Measurements from ENCODE around the gene FCMR. TPM values are rescaled to one million over a fixed set of nuclear protein-coding genes. Genes with fewer than 3 reads are reported as not detected.

FCMR gene
- total RNA-seq, 1 experiment from 2014 or later = not detected

GRCh38 chr1:206903687-206904086 lies 18.1 kb downstream of the FCMR start:
- DNase-seq (ENCODE audit: extremely low read depth, low read depth) = no peak

DNA sequence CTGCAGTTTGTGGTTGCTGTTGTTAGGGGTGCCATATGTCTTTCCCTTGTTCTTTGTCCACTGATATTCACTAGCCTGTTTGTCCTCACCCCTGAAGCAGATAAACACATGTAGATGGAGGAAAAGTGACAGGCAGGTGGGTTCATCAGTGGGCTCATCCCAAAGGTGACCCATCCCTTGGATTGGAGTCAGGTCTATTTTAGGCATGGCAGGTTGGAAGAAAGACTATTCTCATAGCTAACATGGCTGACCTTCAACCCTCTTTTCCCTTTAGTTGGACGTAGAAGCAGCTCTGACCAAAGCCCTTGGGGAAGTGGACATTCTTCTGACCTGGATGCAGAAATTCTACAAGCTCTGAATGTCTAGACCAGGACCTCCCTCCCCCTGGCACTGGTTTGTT lies 19.0 kb downstream of the FCMR start:
- no peak for DNase-seq (ENCODE audit: extremely low read depth, low read depth)

GRCh38 chr1:206901944-206902343 lies 19.8 kb downstream of the FCMR start:
- DNase-seq (ENCODE audit: extremely low read depth, low read depth) = no peak

DNA sequence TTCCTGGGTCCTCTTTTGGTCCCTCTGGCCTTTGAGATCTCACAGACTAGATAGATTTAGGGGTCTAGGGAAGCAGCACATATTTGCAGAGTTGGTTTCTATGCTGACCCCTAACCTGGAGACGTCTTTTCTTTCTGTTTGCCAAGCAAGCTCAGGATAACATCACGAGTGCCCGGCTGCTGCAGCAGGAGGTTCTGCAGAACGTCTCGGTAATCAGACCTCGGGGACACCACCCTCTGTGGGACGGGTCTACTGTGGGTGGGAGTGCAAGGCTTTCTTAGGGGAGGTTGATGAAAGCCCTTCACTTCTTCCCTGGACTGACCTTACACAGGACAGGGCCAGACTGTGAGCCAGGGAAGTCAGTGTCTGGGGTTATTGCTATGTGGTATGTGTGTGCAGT lies 21.6 kb downstream of the FCMR start:
- DNase-seq (ENCODE audit: extremely low read depth, low read depth) = no peak

- no peak for DNase-seq (ENCODE audit: extremely low read depth, low read depth)
These were observed 22.0 kb downstream of the FCMR start for GRCh38 chr1:206899717-206900116.

DNA sequence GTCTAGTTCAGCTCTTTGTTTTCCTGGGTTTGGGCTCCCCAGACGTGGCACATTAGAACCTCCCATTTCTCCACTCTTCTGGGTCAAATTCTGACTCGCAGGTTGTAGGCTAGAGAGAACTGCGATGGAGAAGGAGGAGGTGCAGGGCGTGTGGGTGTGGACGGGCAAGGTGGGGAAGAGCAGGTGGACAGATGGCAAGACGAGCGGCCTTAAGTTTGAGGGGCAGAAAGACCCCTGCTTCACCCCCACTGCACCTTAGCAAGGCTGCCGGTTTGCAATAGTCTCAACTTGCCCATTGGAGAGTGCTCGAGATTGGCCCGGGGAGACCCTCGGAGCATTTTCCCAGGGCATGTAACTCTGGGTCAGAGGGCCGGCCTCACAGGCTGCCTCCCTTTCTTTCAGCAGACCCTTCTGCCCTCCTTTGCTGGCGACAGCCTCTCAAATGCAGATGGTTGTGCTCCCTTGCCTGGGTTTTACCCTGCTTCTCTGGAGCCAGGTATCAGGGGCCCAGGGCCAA lies 22.8 kb downstream of the FCMR start:
- DNase-seq (ENCODE audit: extremely low read depth, low read depth) = no peak

DNA sequence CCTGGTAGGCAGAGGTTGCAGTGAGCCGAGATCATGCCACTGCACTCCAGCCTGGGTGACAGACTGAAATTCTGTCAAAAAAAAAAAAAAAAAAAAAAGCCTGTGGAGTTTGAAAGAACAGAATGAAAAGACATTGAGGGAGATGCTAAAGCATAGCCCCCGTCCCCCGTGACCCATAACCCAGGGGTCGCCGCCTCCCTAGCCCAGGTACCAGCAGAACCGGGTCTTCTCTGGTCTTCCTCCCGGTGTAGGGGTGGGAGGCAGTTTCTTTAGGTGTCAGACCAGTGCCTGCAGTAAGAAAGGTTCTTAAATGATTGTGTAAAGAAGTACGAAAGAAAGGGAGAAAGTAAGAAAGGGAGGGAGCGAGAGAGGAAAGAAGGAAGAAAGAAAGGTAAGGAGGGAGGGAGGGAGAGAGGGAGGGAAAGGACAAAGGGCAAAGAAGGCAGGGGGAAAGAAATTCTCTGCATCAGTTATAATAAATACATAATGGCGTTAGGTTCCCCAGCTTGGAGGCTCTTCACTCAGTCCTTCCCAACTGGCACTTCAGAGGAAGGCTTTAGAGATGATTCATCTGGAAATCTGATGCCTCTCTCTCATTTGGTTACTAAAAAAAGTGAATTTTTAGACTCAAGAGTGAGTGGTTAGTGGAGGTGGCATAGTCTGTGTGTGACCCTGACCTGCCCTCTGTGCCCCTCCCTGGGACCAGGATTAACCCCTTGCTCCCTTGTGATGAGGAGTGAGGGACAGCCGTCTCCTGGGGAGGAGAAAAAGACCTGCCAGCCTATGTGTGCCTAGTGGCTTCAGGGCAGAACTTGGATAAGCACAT lies 23.4 kb downstream of the FCMR start:
- DNase-seq (ENCODE audit: extremely low read depth, low read depth) = no peak

GRCh38 chr1:206897175-206897574 lies 24.6 kb downstream of the FCMR start, which contains the start of gene IL24:
TSS of gene IL24 (plus strand) at chr1:206897443. CDS start at chr1:206897833, 390 bp downstream.
- DNase-seq (ENCODE audit: extremely low read depth, low read depth) = no peak

DNA sequence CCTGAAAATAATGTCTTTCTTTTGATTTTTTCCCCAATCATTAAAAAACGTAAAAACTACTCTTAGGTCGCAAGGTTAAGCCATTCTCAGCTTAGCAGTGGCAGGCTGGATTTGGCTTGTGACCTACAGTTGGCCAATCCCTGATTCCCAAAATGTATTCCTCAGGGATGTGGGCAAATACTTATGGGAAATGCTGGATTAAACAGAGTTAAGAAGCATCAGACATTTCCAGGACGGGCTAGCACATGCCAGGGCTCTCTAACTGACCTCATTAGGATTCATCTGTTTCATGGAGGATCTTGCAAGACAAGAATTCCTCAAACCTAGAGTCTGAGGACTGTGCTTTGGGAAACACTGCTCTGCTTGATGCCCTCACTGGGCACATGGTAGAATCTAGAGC lies 25.5 kb downstream of the FCMR start:
- DNase-seq (ENCODE audit: extremely low read depth, low read depth) = no peak

DNA sequence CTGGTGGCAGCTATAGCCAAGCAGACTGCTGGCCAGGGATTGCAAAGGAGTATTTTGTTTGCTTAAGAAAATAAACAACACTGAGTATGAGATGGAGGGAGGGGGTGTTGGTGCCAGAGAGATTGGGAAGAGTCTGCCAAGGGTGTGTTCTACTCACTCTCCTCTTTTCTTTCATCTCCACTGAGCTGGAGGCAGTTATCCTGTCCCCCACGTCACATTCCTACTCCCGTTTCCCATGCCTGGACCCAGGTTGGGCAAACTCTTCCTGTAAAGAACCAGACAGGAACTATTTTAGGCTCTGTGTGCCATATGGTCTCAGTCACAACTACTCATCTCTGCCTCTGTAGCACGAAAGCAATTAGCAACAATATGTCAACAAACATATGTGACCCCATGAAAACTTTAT lies 25.9 kb downstream of the FCMR start:
- no peak for DNase-seq (ENCODE audit: extremely low read depth, low read depth)

- DNase-seq (ENCODE audit: extremely low read depth, low read depth) = no peak
These were observed 26.4 kb downstream of the FCMR start for GRCh38 chr1:206895325-206895724.

DNA sequence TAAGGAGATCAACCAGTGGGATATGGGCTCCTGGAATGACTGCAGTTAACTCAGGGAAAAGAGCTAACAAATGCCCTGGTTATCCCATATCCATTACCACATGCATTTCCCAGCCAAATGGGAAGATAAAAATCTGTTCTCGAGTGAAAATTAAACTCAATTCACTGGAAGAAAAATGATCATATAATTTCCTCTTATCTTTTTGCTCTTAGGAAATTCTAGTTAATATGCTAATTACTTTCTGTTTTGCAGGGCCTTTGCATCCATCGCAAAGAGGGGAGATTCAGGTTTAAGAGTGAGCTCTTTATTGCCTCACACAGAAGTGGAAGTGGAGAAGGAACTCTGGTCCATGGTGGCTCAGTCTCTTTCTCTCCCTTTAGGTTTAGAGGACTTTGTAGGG lies 28.4 kb downstream of the FCMR start:
- no peak for DNase-seq (ENCODE audit: extremely low read depth, low read depth)

DNA sequence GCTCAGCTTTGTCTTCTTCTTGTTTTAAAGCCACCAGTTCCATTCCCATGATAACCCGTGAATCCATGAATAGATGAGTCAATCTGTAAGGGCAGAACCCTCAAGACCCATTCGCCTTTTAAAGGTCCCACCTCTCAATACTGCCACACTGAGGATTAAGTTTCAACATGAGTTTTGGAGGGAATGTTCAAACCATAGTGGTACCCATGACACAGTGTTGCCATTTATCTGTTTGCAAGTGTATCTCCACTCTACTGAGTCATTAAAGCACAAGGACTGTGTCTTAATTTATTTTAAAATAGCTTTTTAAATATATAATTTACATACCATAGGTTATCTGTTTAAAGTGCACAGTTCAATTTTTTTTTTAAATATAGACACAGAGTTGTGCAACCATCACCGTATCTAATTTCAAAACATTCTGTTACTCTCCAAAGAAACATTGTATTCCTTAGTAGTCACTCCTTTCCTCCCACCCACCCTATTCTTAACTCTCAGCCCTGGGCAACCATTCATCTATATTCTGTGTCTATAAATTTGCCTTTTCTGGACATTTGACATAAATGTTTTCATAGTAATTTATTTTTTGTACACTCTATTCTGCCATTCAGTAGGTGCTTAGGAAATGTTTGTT lies 29.3 kb downstream of the FCMR start:
- no peak for DNase-seq (ENCODE audit: extremely low read depth, low read depth)

DNA sequence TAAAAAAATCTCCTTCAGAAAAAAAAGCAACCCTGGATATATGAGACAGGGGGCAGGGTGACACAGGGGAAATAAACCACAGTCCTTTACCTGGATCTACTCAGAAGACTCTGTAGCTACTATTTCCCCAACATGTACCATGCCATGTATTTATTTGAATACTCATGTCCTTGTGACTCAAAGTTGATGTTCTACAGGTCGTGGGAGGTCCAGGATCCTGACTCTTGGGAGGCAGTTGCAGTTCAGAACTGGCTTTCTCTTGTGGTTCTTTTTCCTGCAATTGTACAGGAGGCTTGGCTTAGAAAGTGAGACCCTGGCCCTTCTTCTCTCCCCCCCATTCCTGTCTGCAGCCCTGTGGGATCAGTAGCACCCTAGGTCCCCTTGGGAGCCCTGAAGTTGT lies 30.3 kb downstream of the FCMR start:
- no peak for DNase-seq (ENCODE audit: extremely low read depth, low read depth)

DNA sequence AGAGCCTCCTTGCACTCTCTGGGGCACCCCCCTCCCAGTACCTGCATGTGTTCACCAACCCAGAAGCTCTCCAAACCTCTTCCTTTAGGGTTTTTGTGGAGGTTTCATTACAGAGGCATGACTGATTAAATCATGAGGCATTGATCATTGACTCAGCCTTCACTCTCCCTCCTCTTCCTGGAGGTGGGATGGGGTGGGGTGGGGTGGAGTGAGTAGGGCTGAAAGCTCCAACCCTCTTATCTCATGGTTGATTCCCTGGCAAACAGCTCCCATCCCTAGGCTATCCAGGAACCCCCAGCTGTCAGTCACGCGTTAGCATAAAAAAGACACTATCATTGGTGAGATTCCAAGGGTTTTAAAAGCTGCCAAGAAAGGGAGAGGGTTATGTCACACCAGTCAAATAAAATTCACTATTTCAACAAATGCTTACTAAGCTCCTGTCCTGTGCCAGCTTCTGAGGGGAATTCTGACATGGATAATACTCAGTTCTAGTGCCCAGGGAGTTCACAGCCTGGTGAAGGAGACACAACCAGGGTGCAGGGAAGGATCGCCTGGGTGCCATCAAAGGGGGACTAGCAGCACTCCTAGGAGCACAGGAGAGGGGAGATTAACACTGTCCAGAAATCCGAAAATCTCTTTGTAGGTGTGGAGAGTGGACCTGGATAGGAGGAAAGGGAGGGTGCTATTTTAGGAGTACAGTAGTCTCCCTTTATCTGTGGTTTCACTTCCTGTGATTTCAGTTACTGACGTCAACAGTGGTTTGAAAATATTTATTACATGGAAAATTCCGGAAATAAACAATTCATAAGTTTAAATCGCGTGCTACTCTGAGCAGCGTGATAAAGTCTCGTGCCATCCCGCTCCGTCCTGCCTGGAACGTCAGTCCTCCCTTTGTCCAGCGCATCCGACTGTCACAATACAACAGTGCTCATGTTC lies 31.3 kb downstream of the FCMR start:
- DNase-seq (ENCODE audit: extremely low read depth, low read depth) = peak; percentile 75

DNA sequence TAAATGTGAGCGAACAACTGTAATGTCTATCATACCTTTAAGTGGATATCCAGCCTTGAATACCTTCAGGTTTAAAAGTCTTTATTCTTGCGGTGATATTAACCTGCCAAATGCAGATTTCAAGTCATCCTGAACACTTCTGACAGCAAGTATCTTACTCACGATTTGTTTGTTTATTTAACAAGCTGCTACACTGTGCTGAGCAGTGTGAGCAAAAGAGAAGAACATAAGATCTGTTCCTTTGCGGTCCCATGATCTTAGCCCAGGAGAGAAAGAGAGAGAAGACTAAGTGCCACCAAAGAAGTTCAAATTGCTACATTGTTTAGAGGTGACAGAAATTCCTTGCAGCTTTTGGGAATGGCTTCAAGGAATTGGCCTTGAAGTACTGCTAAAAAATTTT lies 34.0 kb downstream of the FCMR start:
- no peak for DNase-seq (ENCODE audit: extremely low read depth, low read depth)

GRCh38 chr1:206886831-206887230 lies 34.9 kb downstream of the FCMR start:
- DNase-seq (ENCODE audit: extremely low read depth, low read depth) = no peak

DNA sequence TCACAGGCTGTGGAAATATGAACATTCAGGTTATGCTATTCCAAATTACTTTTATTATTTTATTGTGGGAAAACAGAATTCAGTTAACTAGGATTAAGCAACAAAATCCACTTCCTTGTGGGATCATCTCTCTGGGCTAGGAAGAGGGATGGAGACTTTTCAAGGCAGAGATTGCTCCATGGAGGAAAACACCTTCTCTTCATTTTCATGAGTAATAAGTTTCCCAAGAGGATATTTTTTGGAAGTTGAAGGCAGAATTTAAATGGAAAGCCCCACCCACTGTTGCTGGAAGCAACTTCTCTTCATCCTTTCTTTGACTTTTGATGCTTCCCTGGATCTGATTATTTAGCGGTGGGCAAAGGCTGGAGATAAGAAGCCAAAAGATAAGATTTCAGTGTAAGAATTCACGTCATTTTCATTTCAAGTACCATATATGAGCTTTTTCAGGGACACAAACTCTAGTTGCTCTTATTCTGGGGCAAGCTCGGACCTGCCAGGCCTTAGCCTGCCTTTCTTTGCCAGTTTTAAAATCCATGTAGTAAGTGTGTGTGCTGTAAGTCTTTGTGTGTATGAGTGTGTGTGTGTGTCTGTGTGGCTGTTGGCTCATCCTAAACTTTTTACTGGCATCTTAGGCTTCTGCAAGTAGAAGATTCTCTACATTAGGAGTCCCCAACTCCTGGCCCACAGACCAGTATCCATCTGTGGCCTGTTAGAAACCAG lies 36.2 kb downstream of the FCMR start:
- DNase-seq (ENCODE audit: extremely low read depth, low read depth) = no peak

GRCh38 chr1:206883876-206884275 lies 37.9 kb downstream of the FCMR start:
- no peak for DNase-seq (ENCODE audit: extremely low read depth, low read depth)

DNA sequence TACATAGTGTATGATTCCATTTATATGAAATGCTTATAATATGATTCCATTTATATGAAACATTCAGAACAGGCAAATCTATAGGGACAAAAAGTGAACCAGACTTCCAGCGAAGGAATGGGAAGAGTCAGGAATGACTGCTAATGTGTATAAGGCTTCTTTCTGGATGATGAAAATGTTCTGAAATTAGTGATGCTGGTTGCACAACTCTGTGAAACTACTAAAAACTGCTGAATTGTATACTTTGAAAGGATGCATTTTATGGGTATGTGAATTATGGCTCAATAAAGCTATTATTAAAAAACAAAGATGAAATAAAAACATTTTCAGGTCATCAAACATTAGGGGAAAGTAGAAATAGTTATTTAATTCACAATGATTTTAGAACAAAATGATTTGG lies 38.6 kb downstream of the FCMR start:
- DNase-seq (ENCODE audit: extremely low read depth, low read depth) = no peak
